GM18511 (cell line): ENCODE data around the gene HNRNPK.
"Not testable (repeated sequence)": the region's sequence is repeated elsewhere in the genome, so short reads cannot be mapped to it uniquely, and the experiment has no call there.

Experiments
- ATAC-seq: cut with Tn5 transposase; IDR thresholded peaks from one replicate; pipeline ENCODE4 v1.9.1; 2021; ENCODE audit warnings: mild to moderate bottlenecking, moderate library complexity; ENCODE audit not compliant: unreplicated experiment

The HNRNPK gene

GRCh38 chr9:83978992-83979811 lies 813 bp downstream of the HNRNPK start:
- ATAC-seq, result peak; percentile 28

DNA sequence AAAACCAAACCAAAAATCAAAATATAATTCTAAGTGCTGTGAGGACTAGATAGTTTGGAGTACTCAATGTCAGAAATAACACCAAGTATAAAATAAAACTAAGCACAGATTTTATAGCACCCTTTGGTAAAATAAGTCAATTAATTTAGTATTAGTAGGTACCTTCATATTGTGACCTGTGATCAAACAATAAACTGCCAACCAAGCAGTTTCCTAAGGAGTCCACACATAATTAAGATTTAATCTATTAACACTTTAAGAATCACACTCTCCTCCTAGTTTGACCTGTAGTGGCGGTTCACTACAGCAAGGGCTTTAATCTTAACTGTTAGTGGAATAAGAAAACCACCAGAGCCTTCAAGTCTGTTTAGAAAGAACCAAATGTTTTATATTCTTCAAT lies 2.8 kb downstream of the HNRNPK start:
- no peak for ATAC-seq

DNA sequence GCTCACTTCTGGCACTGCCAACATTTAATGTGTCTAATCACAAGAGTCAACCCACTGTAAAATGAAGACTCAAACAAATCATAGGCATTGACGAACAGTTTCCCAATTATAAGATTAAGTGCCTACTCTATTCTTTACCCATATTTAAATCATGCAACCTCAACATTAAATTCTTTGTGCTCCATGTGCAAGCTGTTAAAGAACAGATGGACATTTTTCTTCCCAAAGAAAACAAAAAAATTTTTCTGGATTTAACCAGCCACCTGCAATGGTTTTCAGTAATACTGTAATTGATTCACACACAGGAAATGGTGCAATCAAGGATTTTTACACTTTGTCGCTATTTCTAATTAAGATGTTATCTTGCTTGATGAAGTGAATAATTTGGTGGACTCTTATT lies 3.6 kb downstream of the HNRNPK start:
- no peak for ATAC-seq

GRCh38 chr9:83975300-83975699 lies 4.7 kb downstream of the HNRNPK start:
- no peak for ATAC-seq

DNA sequence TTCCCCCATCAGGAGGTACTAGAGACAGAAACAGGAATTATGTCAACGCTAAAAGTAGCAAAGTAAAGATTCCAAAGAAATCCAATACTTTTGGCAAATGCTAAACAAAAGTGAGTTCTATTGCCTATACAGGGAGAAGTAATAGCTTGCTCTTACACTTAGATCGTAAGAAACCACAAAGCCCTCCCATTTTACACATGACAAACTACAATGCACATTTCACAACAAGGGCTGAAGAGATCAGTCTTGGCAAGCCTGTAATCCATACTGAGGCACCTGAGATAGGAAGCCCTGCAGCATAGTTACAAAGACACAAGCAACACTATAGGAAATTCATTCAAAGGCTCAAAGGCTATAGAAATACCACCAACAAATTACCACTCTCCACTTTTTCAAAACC lies 7.7 kb downstream of the HNRNPK start:
- ATAC-seq, result no peak

- ATAC-seq, result no peak
These were observed 8.5 kb downstream of the HNRNPK start for GRCh38 chr9:83971485-83971884.

GRCh38 chr9:83969602-83970001 lies 10.4 kb downstream of the HNRNPK start:
- ATAC-seq, result no peak

DNA sequence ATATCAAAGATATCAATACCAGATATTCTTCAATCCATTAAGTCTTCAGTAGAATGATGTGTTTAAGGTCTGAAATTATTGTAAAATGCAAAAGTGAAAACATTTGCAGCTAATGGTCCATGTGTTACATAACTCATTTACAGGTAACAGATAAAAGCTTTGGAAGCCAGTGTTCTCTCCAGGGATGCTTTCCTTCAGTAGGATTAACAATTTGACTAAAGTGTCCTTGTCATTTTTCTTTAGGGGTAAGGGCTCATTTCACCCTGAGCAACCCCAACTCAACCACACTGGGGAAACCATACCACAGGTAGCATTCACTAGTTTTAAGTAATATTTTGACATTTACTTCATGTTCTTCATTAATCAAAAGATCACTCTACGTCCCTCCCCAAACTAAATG lies 12.9 kb downstream of the HNRNPK start:
- ATAC-seq, result no peak

- no peak for ATAC-seq
These were observed 13.8 kb downstream of the HNRNPK start for GRCh38 chr9:83966209-83966582.

GRCh38 chr9:83965350-83966208 lies 14.4 kb downstream of the HNRNPK start:
- ATAC-seq, result no peak

DNA sequence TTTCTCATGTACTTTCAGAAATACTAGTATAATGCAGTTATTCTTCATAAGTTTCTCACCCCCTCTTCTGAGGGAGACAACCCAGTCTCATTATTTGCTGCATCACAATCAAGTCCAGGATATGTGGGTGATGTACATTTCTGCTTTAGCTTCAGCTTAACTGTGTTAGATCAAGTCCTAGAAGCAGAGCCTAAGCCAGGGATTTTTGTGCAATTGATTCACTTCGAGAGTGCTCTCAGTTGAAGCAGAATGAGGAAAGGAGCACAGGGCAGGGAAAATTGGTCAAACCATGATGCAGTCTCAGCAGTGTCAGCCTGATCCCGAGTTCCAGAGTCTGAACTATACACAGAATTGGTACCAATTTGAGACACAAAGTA lies 15.1 kb downstream of the HNRNPK start:
- ATAC-seq, result no peak

GRCh38 chr9:83962165-83962564 lies 17.9 kb downstream of the HNRNPK start:
- ATAC-seq, result no peak

DNA sequence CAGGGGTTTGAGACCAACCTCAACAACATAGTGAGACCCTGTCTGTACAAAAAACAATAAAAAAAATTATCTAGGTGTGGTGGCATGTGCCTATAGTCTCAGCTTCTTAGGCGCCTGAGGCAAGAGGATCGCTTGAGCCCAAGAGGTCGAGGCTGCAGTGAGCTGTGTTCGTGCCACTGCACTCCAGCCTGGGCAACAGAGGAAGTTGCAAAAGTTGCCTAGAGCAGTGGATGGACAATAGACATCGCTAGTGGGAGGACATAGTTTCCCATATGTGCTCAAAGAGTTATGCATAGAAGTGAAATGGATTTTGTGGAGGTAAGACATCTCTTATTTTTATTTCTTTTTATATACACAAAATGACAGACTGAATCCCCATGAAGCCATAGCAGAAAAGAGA lies 19.0 kb downstream of the HNRNPK start:
- ATAC-seq, result no peak

DNA sequence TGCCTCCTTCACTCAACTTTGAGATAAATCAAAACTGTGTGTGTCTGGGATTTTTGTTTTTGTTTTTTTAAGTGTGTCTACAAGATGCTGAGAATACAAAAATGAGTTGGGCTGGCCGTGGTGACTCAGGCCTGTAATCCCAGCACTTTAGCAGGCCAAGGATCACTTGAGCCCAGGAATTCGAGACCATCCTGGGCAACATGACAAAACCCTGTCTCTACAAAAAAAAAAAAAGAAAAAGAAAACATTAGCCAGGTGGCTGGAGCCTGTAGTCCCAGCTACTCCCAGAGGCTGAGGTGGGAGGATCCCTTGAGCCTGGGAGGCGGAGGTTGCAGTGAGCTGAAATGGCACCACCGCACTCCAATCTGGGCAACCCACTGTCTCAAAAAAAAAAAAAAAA lies 21.0 kb downstream of the HNRNPK start:
- no peak for ATAC-seq

DNA sequence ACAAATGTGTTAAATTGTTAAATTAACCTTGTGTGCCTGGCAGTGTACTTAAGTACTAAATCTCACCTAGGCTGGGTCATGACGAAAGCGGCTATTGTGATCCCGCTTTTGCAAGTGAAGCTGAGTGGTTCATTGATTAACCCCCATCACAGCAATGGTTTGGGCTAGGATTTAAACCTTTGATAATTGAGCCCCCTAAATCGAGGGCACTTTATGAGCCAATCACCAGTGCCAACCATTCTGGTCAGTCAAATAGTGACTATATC lies 22.8 kb downstream of the HNRNPK start:
- ATAC-seq, result no peak

DNA sequence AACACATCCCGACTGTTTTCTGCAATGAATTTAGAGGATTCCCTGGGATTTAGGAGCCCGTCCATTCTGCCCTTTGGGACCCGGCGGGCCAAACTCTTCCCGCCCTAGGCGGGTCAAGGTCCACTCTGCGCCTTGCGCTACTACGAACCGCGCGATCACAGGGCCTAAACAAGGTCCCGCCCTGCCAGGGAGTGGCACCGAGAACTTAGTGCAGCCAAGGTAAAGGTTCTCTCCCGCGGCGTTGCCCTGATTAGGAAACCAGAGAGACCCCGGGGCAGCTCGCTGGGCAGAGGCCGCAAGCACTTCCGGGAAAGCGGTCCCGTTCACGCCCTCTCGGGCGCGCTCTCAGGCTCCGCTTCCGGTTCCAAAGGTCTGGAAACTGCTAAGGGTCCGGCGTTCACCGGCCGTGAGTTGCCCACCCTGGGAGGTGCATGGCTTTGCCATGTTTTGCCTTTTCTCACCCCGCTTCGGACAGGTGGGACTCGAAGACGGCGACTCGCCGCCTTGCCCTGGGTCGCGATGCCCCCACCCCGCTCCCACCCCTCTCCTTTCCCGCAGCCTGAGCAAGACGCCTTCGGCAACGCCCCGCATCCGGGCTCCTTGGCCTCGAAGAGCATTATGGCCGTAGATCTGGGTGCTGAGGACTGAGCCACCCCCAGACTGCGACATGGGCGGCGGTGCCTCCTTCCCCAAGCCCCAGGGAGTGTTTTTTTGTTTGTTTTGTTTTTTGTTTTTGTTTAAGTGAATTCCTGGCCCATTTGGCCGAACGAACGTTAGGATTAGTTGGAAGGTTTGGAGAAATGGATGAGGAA lies 23.4 kb downstream of the HNRNPK start:
- peak; percentile 86 for ATAC-seq

DNA sequence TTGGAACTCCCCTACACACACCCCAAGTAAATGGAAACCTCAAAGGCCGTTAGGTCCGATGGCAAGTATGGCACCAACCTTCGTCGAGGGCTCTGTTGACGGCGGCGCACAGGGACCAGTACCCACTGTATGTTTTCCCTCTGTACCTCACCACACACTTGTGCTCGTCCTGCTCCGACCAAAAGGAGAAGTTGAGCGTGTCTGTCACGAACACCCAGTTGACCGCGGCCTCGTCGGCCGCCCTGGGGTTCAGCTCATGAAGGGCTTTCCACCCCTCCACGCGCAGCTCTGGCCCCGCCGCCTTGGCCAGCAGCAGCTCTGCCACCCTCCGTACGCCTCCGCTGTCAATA lies 24.0 kb downstream of the HNRNPK start:
- peak; percentile 73 for ATAC-seq

DNA sequence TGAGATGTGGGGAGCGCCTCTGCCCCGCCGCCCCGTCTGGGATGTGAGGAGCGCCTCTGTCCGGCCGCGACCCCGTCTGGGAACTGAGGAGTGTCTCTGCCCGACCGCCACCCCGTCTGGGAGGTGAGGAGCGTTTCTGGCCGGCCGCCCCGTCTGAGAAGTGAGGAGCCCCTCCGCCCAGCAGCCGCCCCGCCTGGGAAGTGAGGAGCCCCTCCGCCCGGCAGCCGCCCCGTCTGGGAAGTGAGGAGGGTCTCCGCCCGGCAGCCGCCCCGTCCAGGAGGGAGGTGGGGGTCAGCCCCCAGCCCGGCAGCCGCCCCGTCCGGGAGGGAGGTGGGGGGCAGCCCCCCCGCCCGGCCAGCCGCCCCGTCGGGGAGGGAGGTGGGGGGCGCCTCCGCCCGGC lies 31.9 kb downstream of the HNRNPK start:
- not testable (repeated sequence) for ATAC-seq

- no peak for ATAC-seq
These were observed 39.3 kb downstream of the HNRNPK start for GRCh38 chr9:83940590-83941303.

- peak; percentile 72 for ATAC-seq
These were observed 42.1 kb downstream of the HNRNPK start for GRCh38 chr9:83937861-83938455.

DNA sequence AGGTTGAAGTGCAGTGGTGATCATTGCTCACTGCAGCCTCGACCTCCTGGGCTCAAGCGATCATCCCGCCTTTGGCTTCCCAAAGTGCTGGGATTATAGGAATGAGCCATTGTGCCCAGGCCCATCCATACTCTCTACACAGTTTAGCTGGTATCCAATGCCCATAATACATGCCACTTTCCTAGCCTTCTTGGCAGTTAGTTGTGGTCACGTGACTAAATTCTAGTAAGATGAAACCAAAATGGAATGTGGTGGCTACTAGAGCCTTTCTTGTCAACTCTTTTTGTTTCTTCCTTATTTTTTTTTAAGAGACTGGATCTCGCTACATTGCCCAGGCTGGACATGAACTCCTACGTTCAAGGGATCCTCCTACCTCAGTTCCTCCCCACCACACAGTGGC lies 43.5 kb downstream of the HNRNPK start:
- no peak for ATAC-seq
